Stimulated activated CD4-positive, alpha-beta T cell treated with anti-CD3 and anti-CD28 coated beads, Interleukin-15, amount 100 ng/mL, for 24 hours (primary cell): ENCODE results near the gene CANT1.
"Not testable (repeated sequence)": the region's sequence is repeated elsewhere in the genome, so short reads cannot be mapped to it uniquely, and the experiment has no call there.

Experiments used
- DNase-seq: peaks from one replicate; pipeline ENCODE4 v3.0.0-alpha.2; 2020

The CANT1 gene

GRCh38 chr17:79027274-79027924, 17.8 kb upstream of the CANT1 start:
- DNase-seq: no peak

- DNase-seq: no peak
Observed at GRCh38 chr17:79026376-79027273, 17.1 kb upstream of the CANT1 start.

GRCh38 chr17:79024901-79025737, 15.6 kb upstream of the CANT1 start:
- no peak for DNase-seq

- DNase-seq: peak; percentile 60
Observed at GRCh38 chr17:79023886-79024771, 14.6 kb upstream of the CANT1 start, which contains the start of gene C1QTNF1. C1QTNF1 (plus strand) TSS chr17:79024169; CDS start chr17:79043969, 19,800 bp downstream.

GRCh38 chr17:79023180-79023705, 13.7 kb upstream of the CANT1 start:
- no peak for DNase-seq

- no peak for DNase-seq
Observed at GRCh38 chr17:79022507-79022991, 13.0 kb upstream of the CANT1 start.

GRCh38 chr17:79021929-79022328, 12.4 kb upstream of the CANT1 start:
- DNase-seq: not testable (repeated sequence)

GRCh38 chr17:79020631-79021301, 11.2 kb upstream of the CANT1 start:
- no peak for DNase-seq

- DNase-seq: peak; percentile 64
Observed at GRCh38 chr17:79019632-79020584, 10.3 kb upstream of the CANT1 start.

- DNase-seq: no peak
Observed at GRCh38 chr17:79019261-79019631, 9.7 kb upstream of the CANT1 start.

- DNase-seq: no peak
Observed at GRCh38 chr17:79018370-79018695, 8.8 kb upstream of the CANT1 start.

- no peak for DNase-seq
Observed at GRCh38 chr17:79017546-79018369, 8.2 kb upstream of the CANT1 start.

- DNase-seq: no peak
Observed at GRCh38 chr17:79014158-79014758, 4.7 kb upstream of the CANT1 start.

GRCh38 chr17:79012563-79013134, 3.1 kb upstream of the CANT1 start:
- DNase-seq: no peak

- no peak for DNase-seq
Observed at GRCh38 chr17:79011451-79012147, 2.0 kb upstream of the CANT1 start.

- DNase-seq: no peak
Observed at GRCh38 chr17:79010304-79010646, 711 bp upstream of the CANT1 start.

- no peak for DNase-seq
Observed at GRCh38 chr17:79008666-79009387, 737 bp downstream of the CANT1 start.
